Measurements from ENCODE around the gene KCND1. TPM values are rescaled to one million over a fixed set of nuclear protein-coding genes. Genes with fewer than 3 reads are reported as not detected.

Gene KCND1
- polyA plus RNA-seq, 1 donor (not counting 4 experiments of a cell fraction or from before 2014, with no cell fraction given) = 0.20 TPM

GRCh38 chrX:48927123-48927522 is 44.5 kb downstream of the KCND1 start:
- no peaks in the 10 kb centered on the region for H3K79me2 ChIP-seq (ENCODE audit: control insufficient read depth, insufficient read depth, low read length)
- dilution Hi-C loops (cut with MboI; ENCODE audit: extremely low pct_ligation_motif_present, low sequenced_read_pairs) = no loop called here
- no peaks in the 10 kb centered on the region for H3K4me1 ChIP-seq (ENCODE audit: control insufficient read depth, extremely low read depth, insufficient read depth, low read length)
- no peak for FAIRE-seq
- peaks cover 2% of the 10 kb centered on the region for H3K9me3 ChIP-seq (ENCODE audit: control insufficient read depth, low read depth, low read length)
- no peak for DNase-seq (ENCODE audit: low read depth, low spot score)
- H4K20me1 ChIP-seq (ENCODE audit: control insufficient read depth, extremely low read depth, insufficient read depth, low read length) = no peaks in the 10 kb centered on the region
- H3K4me3 ChIP-seq (ENCODE audit: control insufficient read depth in 2 of 3, extremely low read depth in 1 of 3, insufficient read depth in 2 of 3, low read depth in 1 of 3, low read length in 3 of 3) = no peak overlapping the region
- no peaks in the 10 kb centered on the region for H3K27me3 ChIP-seq (ENCODE audit: control insufficient read depth, extremely low read depth, insufficient read depth, low read length)
- no peaks in the 10 kb centered on the region for H3K9me1 ChIP-seq (ENCODE audit: control insufficient read depth, extremely low read depth, insufficient read depth, low read length)
- TF ChIP-seq EZH2 (IDR thresholded peaks at IDR 0.05; ENCODE audit: low read length) (no peak), CTCF (optimal IDR thresholded peaks at IDR 0.05 in 1 of 3, IDR thresholded peaks at IDR 0.05 in 1 of 3, conservative IDR thresholded peaks at IDR 0.05 in 1 of 3; ENCODE audit: extremely low read depth in 1 of 3, insufficient read depth in 2 of 3, low read length in 3 of 3) (no peak)
- H2AFZ ChIP-seq (ENCODE audit: control insufficient read depth, low read length) = no peak overlapping the region
- no peak overlapping the region for H3K27ac ChIP-seq (ENCODE audit: control insufficient read depth, insufficient read depth, low read length)
- no peak overlapping the region for H3K4me2 ChIP-seq (ENCODE audit: control insufficient read depth, extremely low read depth, insufficient read depth, low read depth, low read length)
- H3K36me3 ChIP-seq (ENCODE audit: control insufficient read depth in 2 of 2, extremely low read depth in 1 of 2, insufficient read depth in 2 of 2, low read length in 2 of 2) = peaks cover 4 to 9% of the 10 kb centered on the region in 2 experiments
- H3K9ac ChIP-seq (ENCODE audit: control insufficient read depth, extremely low read depth, insufficient read depth, low read length) = no peak overlapping the region

DNA sequence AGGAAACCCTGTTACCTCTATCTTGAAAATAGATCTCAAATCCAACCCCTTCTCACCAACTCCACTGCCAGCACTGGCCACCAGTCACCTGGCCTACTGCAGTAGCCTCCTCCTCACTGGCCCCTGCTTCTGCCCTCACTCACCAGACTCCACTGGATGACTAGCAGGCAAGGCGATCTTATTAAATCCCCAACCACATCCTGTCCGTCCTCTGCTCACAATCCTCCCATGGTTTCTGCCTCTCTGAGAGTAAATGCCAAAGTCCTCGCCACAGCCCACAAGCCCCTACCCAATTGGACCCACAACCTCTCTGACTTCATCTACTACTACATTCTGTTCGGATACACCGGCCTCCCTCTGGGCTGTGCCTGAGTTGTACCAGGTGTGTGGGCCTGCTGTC is 47.4 kb downstream of the KCND1 start:
- Histone ChIP-seq H3K79me2 (ENCODE audit: control insufficient read depth, insufficient read depth, low read length) (no peaks in the 10 kb centered on the region), H3K4me3 (ENCODE audit: control insufficient read depth in 2 of 3, extremely low read depth in 1 of 3, insufficient read depth in 2 of 3, low read depth in 1 of 3, low read length in 3 of 3) (no peak overlapping the region), H3K9me1 (ENCODE audit: control insufficient read depth, extremely low read depth, insufficient read depth, low read length) (no peaks in the 10 kb centered on the region), H3K9ac (ENCODE audit: control insufficient read depth, extremely low read depth, insufficient read depth, low read length) (no peak overlapping the region), H3K36me3 (ENCODE audit: control insufficient read depth in 2 of 2, extremely low read depth in 1 of 2, insufficient read depth in 2 of 2, low read length in 2 of 2) (peaks cover 4 to 7% of the 10 kb centered on the region in 2 experiments), H4K20me1 (ENCODE audit: control insufficient read depth, extremely low read depth, insufficient read depth, low read length) (no peaks in the 10 kb centered on the region), H3K27me3 (ENCODE audit: control insufficient read depth, extremely low read depth, insufficient read depth, low read length) (no peaks in the 10 kb centered on the region), H3K27ac (ENCODE audit: control insufficient read depth, insufficient read depth, low read length) (no peak overlapping the region), H3K9me3 (ENCODE audit: control insufficient read depth, low read depth, low read length) (peaks cover 2% of the 10 kb centered on the region), H3K4me2 (ENCODE audit: control insufficient read depth, extremely low read depth, insufficient read depth, low read depth, low read length) (no peak overlapping the region), H2AFZ (ENCODE audit: control insufficient read depth, low read length) (no peak overlapping the region), H3K4me1 (ENCODE audit: control insufficient read depth, extremely low read depth, insufficient read depth, low read length) (peaks cover 8% of the 10 kb centered on the region)
- no peak for TF ChIP-seq EZH2 (IDR thresholded peaks at IDR 0.05; ENCODE audit: low read length)
- TF ChIP-seq CTCF (optimal IDR thresholded peaks at IDR 0.05 in 1 of 3, IDR thresholded peaks at IDR 0.05 in 1 of 3, conservative IDR thresholded peaks at IDR 0.05 in 1 of 3; ENCODE audit: extremely low read depth in 1 of 3, insufficient read depth in 2 of 3, low read length in 3 of 3) = no peak
- dilution Hi-C loops (cut with MboI; ENCODE audit: extremely low pct_ligation_motif_present, low sequenced_read_pairs) = no loop called here
- no peak for FAIRE-seq
- DNase-seq (ENCODE audit: low read depth, low spot score) = no peak

Data from keratinocyte (primary cell).